H1 (cell line): ENCODE measurements around the gene NIPAL4. TPM values are rescaled to one million over a fixed set of nuclear protein-coding genes. Genes with fewer than 3 reads are reported as not detected.

ENCODE experiments used
- BACH1 ChIP-seq: IDR thresholded peaks from 2 replicates; pipeline ENCODE4 v1.6.1; 2012; ENCODE audit warnings: low read length, improper control_type of control experiment
- EGR1 ChIP-seq: IDR thresholded peaks from 2 replicates; pipeline ENCODE4 v1.6.1; 2011; ENCODE audit warnings: low read depth, low read length, borderline replicate concordance
- HDAC2 ChIP-seq, 2 experiments: fragments of 300-600 bp in 1 of 2; sonication (generic) in 1 of 2; IDR thresholded peaks; 2 replicates each; pipeline ENCODE4 v1.6.1; 2011 to 2012; ENCODE audit warnings: low read depth in 2 of 2, low read length in 2 of 2, mild to moderate bottlenecking in 2 of 2, moderate library complexity in 2 of 2, borderline replicate concordance in 1 of 2, inconsistent platforms in 1 of 2
- JUN ChIP-seq: IDR thresholded peaks from 2 replicates; pipeline ENCODE4 v1.6.1; 2011; ENCODE audit warnings: low read depth, mild to moderate bottlenecking, improper control_type of control experiment, low read length
- KDM1A ChIP-seq: fragments of 200-600, 300-600 bp; sonication (generic); IDR thresholded peaks from 2 replicates; pipeline ENCODE4 v1.7.1; 2016; ENCODE audit warnings: mild to moderate bottlenecking, low read length, borderline replicate concordance
- MAFK ChIP-seq: IDR thresholded peaks from 2 replicates; pipeline ENCODE4 v1.6.1; 2012; ENCODE audit warnings: low read depth, mild to moderate bottlenecking, improper control_type of control experiment, low read length
- NANOG ChIP-seq: IDR thresholded peaks from 2 replicates; pipeline ENCODE4 v1.6.1; 2011; ENCODE audit warnings: low read length, low read depth, mild to moderate bottlenecking, inconsistent platforms; ENCODE audit not compliant: insufficient read depth, poor library complexity, severe bottlenecking
- NRF1 ChIP-seq: IDR thresholded peaks from 2 replicates; pipeline ENCODE4 v1.6.1; 2011; ENCODE audit warnings: mild to moderate bottlenecking, low read depth, low read length, improper control_type of control experiment
- POLR2A ChIP-seq, 2 experiments: IDR thresholded peaks; 1 replicate in 1 of 2; 2 replicates in 1 of 2; pipeline ENCODE4 v1.6.1; 2011; ENCODE audit warnings: low read depth in 2 of 2, low read length in 2 of 2, mild to moderate bottlenecking in 2 of 2; ENCODE audit errors: control extremely low read depth in 1 of 2
- SAP30 ChIP-seq: fragments of 300-600 bp; sonication (generic); IDR thresholded peaks from 2 replicates; pipeline ENCODE4 v1.7.1; 2012; ENCODE audit warnings: low read length, moderate library complexity, mild to moderate bottlenecking, inconsistent platforms; ENCODE audit not compliant: insufficient read depth, insufficient replicate concordance
- polyA plus RNA-seq, 7 experiments: library from polyadenylated mRNA; depleted of rRNA in 3 of 7; stranded (reverse) in 5 of 7; unstranded in 2 of 7; fragments of >200 nt in 5 of 7; fragments of 200-250 nt in 2 of 7; gene quantifications; 1 replicate in 5 of 7; 2 replicates in 1 of 7; 4 replicates in 1 of 7; pipeline versions ENCODE4 v1.2.1 to v1.2.3, GENCODE V29; 2011 to 2013; ENCODE audit warnings: missing spikeins in 2 of 7, mixed read lengths in 2 of 7
- total RNA-seq: library from RNA; stranded (reverse); fragmentation: NEBNext Ultra II Directional; extraction: Animal tissue kit (Norgen Biotek cat#: 25700); gene quantifications from 2 replicates; pipeline ENCODE4 v1.2.1, GENCODE V29; 2021
- TF ChIP-seq, protein P1 (sequence below): fragments of 300-600 bp; sonication (generic); IDR thresholded peaks from 2 replicates; pipeline ENCODE4 v1.7.1; 2012; ENCODE audit warnings: low read length, moderate library complexity, mild to moderate bottlenecking, inconsistent platforms; ENCODE audit not compliant: insufficient replicate concordance

NIPAL4 gene
- total and polyA plus RNA-seq, 2 of the 8 experiments (the other 6 are each of a cell fraction or from before 2014, with no cell fraction given): 0.09 to 0.20 TPM

DNA sequence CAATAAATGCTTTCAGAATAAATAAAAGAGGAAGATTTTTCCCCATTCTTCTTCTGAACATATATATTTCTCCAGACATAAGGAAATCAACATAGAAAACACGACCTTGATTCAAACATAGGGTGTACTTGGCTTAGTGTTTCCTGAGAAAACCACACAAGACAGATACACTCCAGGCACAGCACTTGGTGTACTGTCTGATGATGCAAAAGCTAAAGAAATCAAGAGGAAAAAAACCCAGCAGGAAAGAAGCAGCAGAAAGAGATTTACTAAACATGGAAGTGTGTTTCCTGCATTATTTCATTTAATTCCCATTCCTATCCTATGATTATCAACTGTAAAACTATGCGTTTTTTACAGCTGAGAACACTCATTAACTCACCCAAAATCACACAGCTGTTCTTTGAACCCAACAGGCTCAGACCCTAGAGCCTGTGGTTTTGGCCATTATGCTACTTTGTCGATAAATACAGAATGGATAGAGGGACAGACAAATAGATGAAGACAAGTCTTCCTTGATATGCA is 46.1 kb downstream of the NIPAL4 start (continued):
- TF ChIP-seq, protein P1, sequence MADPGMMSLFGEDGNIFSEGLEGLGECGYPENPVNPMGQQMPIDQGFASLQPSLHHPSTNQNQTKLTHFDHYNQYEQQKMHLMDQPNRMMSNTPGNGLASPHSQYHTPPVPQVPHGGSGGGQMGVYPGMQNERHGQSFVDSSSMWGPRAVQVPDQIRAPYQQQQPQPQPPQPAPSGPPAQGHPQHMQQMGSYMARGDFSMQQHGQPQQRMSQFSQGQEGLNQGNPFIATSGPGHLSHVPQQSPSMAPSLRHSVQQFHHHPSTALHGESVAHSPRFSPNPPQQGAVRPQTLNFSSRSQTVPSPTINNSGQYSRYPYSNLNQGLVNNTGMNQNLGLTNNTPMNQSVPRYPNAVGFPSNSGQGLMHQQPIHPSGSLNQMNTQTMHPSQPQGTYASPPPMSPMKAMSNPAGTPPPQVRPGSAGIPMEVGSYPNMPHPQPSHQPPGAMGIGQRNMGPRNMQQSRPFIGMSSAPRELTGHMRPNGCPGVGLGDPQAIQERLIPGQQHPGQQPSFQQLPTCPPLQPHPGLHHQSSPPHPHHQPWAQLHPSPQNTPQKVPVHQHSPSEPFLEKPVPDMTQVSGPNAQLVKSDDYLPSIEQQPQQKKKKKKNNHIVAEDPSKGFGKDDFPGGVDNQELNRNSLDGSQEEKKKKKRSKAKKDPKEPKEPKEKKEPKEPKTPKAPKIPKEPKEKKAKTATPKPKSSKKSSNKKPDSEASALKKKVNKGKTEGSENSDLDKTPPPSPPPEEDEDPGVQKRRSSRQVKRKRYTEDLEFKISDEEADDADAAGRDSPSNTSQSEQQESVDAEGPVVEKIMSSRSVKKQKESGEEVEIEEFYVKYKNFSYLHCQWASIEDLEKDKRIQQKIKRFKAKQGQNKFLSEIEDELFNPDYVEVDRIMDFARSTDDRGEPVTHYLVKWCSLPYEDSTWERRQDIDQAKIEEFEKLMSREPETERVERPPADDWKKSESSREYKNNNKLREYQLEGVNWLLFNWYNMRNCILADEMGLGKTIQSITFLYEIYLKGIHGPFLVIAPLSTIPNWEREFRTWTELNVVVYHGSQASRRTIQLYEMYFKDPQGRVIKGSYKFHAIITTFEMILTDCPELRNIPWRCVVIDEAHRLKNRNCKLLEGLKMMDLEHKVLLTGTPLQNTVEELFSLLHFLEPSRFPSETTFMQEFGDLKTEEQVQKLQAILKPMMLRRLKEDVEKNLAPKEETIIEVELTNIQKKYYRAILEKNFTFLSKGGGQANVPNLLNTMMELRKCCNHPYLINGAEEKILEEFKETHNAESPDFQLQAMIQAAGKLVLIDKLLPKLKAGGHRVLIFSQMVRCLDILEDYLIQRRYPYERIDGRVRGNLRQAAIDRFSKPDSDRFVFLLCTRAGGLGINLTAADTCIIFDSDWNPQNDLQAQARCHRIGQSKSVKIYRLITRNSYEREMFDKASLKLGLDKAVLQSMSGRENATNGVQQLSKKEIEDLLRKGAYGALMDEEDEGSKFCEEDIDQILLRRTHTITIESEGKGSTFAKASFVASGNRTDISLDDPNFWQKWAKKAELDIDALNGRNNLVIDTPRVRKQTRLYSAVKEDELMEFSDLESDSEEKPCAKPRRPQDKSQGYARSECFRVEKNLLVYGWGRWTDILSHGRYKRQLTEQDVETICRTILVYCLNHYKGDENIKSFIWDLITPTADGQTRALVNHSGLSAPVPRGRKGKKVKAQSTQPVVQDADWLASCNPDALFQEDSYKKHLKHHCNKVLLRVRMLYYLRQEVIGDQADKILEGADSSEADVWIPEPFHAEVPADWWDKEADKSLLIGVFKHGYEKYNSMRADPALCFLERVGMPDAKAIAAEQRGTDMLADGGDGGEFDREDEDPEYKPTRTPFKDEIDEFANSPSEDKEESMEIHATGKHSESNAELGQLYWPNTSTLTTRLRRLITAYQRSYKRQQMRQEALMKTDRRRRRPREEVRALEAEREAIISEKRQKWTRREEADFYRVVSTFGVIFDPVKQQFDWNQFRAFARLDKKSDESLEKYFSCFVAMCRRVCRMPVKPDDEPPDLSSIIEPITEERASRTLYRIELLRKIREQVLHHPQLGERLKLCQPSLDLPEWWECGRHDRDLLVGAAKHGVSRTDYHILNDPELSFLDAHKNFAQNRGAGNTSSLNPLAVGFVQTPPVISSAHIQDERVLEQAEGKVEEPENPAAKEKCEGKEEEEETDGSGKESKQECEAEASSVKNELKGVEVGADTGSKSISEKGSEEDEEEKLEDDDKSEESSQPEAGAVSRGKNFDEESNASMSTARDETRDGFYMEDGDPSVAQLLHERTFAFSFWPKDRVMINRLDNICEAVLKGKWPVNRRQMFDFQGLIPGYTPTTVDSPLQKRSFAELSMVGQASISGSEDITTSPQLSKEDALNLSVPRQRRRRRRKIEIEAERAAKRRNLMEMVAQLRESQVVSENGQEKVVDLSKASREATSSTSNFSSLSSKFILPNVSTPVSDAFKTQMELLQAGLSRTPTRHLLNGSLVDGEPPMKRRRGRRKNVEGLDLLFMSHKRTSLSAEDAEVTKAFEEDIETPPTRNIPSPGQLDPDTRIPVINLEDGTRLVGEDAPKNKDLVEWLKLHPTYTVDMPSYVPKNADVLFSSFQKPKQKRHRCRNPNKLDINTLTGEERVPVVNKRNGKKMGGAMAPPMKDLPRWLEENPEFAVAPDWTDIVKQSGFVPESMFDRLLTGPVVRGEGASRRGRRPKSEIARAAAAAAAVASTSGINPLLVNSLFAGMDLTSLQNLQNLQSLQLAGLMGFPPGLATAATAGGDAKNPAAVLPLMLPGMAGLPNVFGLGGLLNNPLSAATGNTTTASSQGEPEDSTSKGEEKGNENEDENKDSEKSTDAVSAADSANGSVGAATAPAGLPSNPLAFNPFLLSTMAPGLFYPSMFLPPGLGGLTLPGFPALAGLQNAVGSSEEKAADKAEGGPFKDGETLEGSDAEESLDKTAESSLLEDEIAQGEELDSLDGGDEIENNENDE: no peak
- TF ChIP-seq POLR2A (IDR thresholded peaks at IDR 0.05; ENCODE audit: control extremely low read depth in 1 of 2, low read depth in 2 of 2, low read length in 2 of 2): no peak
- TF ChIP-seq JUN: no peak
- TF ChIP-seq NRF1: no peak
- TF ChIP-seq EGR1: no peak
- no peak for TF ChIP-seq KDM1A
- no peak for TF ChIP-seq HDAC2 (IDR thresholded peaks at IDR 0.05; ENCODE audit: borderline replicate concordance in 1 of 2, low read depth in 2 of 2, low read length in 2 of 2)
- no peak for TF ChIP-seq NANOG
- TF ChIP-seq MAFK: no peak
- no peak for TF ChIP-seq SAP30
- TF ChIP-seq BACH1: no peak
